Parathyroid adenoma (tissue), 2 donors: ENCODE measurements around the gene NDUFS6.
A peak's percentile ranks its signal among the peaks of the same experiment; 100 is the strongest.

Experiments
- H2AFZ ChIP-seq: fragments of 300-600 bp; sonication (generic); one replicate; pipeline ENCODE4 v1.7.0; 2017; ENCODE audit warnings: antibody characterized with exemption, mild to moderate bottlenecking
- H3K27ac ChIP-seq: fragments of 300-600 bp; sonication (generic); one replicate; pipeline ENCODE4 v1.7.0; 2017
- H3K27me3 ChIP-seq: fragments of 300-600 bp; sonication (generic); one replicate; pipeline ENCODE4 v1.7.0; 2017; ENCODE audit warnings: low read length; ENCODE audit not compliant: control insufficient read depth, insufficient read depth
- H3K36me3 ChIP-seq: fragments of 300-600 bp; sonication (generic); one replicate; pipeline ENCODE4 v1.7.0; 2017; ENCODE audit warnings: low read length; ENCODE audit not compliant: control insufficient read depth, insufficient read depth
- H3K4me1 ChIP-seq: fragments of 300-600 bp; sonication (generic); one replicate; pipeline ENCODE4 v1.7.0; 2017; ENCODE audit warnings: control low read depth
- H3K4me2 ChIP-seq: fragments of 300-600 bp; sonication (generic); one replicate; pipeline ENCODE4 v1.7.0; 2017; ENCODE audit warnings: low read length
- H3K4me3 ChIP-seq: fragments of 300-600 bp; sonication (generic); one replicate; pipeline ENCODE4 v1.7.0; 2017; ENCODE audit warnings: low read depth, low read length
- H3K79me2 ChIP-seq: fragments of 300-600 bp; sonication (generic); one replicate; pipeline ENCODE4 v1.7.0; 2017; ENCODE audit warnings: control low read depth
- H3K9ac ChIP-seq: fragments of 300-600 bp; sonication (generic); one replicate; pipeline ENCODE4 v1.7.0; 2017; ENCODE audit warnings: mild to moderate bottlenecking
- H3K9me3 ChIP-seq: fragments of 300-600 bp; sonication (generic); one replicate; pipeline ENCODE4 v1.7.0; 2017; ENCODE audit warnings: low read length; ENCODE audit not compliant: control insufficient read depth
- TF ChIP-seq, protein P1 (sequence below): fragments of 300-600 bp; sonication (generic); IDR thresholded peaks from one replicate; pipeline ENCODE4 v1.7.0; 2017; ENCODE audit warnings: antibody characterized with exemption, mild to moderate bottlenecking
- donor health status: primary hyperparathyroidism.

The NDUFS6 gene

DNA sequence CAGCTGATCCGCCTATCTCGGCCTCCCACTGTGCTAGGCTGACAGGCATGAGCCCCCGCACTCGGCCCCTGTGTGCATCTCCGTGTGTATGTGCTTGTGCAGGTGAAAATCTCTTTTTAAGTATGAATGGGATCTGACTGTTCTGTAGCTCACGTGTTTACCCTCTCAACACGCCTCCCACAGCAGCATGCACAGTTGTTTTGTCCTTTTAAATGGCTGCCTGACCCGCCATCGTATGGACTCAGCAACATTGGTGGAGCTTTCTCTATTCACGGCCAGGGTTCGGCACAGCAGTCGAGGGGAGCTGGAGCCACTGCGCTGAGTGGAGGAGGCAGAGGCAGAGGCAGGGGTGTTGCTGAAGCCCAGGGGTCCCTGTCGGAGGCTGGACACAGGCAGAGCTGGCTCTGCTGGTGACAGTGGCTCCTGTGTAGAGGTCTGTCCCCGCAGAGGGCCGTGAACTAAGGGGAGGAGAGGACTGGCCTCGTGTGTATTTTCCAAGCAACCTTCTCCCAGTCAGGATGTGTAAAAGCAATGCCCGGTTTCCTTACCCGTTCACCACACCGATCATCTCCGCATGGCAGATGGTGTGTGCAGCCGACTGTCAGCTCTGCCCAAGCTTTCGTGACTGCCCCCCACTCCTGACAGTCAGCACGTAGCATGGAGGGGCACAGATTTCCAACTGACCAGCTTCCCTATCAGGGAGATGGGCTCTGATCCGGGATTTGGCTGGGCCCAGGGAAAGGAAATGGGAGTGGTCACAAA lies 38.9 kb upstream of the NDUFS6 start:
- Histone ChIP-seq H3K4me2 (no peak overlapping the region), H2AFZ (no peak overlapping the region), H3K9me3 (no peaks in the 10 kb centered on the region), H3K27ac (no peak overlapping the region), H3K79me2 (no peaks in the 10 kb centered on the region), H3K27me3 (no peaks in the 10 kb centered on the region), H3K4me1 (no peaks in the 10 kb centered on the region), H3K9ac (no peak overlapping the region), H3K4me3 (no peak overlapping the region), H3K36me3 (no peaks in the 10 kb centered on the region)
- TF ChIP-seq, protein P1, sequence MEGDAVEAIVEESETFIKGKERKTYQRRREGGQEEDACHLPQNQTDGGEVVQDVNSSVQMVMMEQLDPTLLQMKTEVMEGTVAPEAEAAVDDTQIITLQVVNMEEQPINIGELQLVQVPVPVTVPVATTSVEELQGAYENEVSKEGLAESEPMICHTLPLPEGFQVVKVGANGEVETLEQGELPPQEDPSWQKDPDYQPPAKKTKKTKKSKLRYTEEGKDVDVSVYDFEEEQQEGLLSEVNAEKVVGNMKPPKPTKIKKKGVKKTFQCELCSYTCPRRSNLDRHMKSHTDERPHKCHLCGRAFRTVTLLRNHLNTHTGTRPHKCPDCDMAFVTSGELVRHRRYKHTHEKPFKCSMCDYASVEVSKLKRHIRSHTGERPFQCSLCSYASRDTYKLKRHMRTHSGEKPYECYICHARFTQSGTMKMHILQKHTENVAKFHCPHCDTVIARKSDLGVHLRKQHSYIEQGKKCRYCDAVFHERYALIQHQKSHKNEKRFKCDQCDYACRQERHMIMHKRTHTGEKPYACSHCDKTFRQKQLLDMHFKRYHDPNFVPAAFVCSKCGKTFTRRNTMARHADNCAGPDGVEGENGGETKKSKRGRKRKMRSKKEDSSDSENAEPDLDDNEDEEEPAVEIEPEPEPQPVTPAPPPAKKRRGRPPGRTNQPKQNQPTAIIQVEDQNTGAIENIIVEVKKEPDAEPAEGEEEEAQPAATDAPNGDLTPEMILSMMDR, result no peak

DNA sequence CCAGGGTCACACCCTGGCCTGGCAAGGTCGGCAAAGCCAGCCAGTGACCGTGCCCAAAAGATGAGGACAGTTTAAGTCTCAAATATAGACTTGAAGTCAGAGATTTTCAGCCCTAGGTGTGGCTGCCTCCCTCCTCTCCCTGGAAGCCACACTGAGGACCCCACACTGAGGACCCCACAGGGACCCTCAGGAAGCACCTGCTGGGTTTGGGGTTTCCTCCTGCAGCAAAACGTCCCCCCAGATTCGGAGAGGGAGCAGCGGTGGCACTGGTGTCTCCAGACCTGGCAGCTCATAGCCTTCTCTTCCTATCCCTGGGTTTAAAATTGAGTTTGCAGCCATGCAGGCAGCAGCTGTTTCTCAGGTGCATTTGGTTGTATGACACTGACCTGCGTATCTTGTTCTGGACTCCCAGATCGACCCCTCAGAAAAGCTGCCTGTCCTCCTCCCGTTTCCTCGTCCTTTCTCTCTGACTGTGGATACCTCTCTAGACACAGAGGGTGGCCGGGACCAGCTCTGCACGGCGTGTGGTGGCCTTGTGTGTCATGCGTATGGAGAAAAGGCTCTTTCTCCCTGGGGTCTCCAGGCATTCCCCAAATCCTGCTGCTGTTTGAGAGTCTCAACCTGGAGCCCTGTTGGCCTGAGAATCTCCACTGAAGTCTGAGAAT lies 38.2 kb upstream of the NDUFS6 start:
- H3K27ac ChIP-seq, result no peak overlapping the region
- no peak overlapping the region for H3K9ac ChIP-seq
- H3K4me1 ChIP-seq, result no peaks in the 10 kb centered on the region
- no peaks in the 10 kb centered on the region for H3K9me3 ChIP-seq
- TF ChIP-seq, protein P1, result no peak
- no peak overlapping the region for H3K4me2 ChIP-seq
- H3K36me3 ChIP-seq, result no peaks in the 10 kb centered on the region
- H3K4me3 ChIP-seq, result no peak overlapping the region
- no peaks in the 10 kb centered on the region for H3K79me2 ChIP-seq
- H2AFZ ChIP-seq, result no peak overlapping the region
- H3K27me3 ChIP-seq, result no peaks in the 10 kb centered on the region

DNA sequence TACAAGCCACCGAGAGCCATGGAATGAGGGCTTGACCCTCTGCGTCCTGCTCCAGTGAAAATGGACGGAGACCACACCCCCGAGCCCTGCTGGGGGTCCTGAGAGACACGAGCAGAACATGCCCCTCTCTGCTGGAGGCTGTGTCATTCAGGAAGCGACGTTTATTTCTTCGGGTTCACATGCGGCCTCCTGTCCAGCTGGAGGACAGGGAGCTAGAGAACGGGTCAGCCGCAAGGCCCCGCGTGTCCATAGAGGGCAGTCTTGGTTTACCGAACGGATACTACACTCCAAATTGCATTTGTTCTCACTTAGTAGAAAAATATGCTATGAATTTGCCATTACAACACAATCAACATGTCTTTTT lies 37.7 kb upstream of the NDUFS6 start:
- no peaks in the 10 kb centered on the region for H3K27me3 ChIP-seq
- no peaks in the 10 kb centered on the region for H3K9me3 ChIP-seq
- no peaks in the 10 kb centered on the region for H3K36me3 ChIP-seq
- TF ChIP-seq, protein P1, result peak; percentile 31
- no peak overlapping the region for H3K27ac ChIP-seq
- H3K9ac ChIP-seq, result no peak overlapping the region
- H2AFZ ChIP-seq, result no peak overlapping the region
- no peaks in the 10 kb centered on the region for H3K79me2 ChIP-seq
- no peaks in the 10 kb centered on the region for H3K4me1 ChIP-seq
- no peak overlapping the region for H3K4me2 ChIP-seq
- no peak overlapping the region for H3K4me3 ChIP-seq

DNA sequence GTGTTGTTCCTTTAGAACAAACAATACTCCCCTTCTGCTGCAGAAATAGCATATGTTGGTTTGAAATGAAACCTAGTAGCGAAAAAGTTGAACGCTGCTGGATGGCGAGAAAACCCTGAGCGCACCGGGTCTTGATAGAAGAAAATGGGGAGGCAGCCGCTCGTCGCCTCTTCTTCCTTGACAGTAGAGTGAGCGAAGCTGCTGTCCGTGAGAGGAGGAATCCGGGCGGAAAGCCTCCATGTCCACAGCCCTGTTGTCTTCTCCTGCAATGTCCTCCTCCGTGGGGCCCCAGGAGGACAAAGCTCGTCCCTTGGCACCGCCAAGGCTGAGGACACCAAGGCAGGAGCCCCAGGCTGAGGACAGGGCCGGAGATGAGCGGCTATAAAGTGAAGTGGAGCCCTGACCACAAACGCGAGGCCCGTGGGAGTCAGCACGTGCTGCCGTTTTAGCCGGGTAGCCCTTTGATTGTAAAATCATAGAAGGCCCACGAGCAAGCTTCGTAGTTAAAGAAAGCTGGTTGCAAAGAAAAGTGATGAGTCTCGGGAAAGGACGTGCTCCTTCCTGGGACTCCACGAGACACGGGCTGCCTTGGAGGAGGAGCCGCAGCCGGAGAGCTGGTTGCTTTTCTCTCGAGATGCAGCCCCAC lies 37.1 kb upstream of the NDUFS6 start:
- Histone ChIP-seq H3K4me1 (no peaks in the 10 kb centered on the region), H3K9ac (no peak overlapping the region), H3K27ac (no peak overlapping the region), H3K4me3 (no peak overlapping the region), H3K27me3 (no peaks in the 10 kb centered on the region), H3K9me3 (no peaks in the 10 kb centered on the region), H2AFZ (no peak overlapping the region), H3K36me3 (no peaks in the 10 kb centered on the region), H3K4me2 (no peak overlapping the region), H3K79me2 (no peaks in the 10 kb centered on the region)
- TF ChIP-seq, protein P1, result no peak
